ENCODE data around the gene SLC9A9. TPM values are rescaled to one million over a fixed set of nuclear protein-coding genes. Genes with fewer than 3 reads are reported as not detected.
"Not testable (repeated sequence)": the region's sequence is repeated elsewhere in the genome, so short reads cannot be mapped to it uniquely, and the experiment has no call there.

SLC9A9 gene
- total RNA-seq, 2 donors from 2014 or later: 29.6 to 60.1 TPM

DNA sequence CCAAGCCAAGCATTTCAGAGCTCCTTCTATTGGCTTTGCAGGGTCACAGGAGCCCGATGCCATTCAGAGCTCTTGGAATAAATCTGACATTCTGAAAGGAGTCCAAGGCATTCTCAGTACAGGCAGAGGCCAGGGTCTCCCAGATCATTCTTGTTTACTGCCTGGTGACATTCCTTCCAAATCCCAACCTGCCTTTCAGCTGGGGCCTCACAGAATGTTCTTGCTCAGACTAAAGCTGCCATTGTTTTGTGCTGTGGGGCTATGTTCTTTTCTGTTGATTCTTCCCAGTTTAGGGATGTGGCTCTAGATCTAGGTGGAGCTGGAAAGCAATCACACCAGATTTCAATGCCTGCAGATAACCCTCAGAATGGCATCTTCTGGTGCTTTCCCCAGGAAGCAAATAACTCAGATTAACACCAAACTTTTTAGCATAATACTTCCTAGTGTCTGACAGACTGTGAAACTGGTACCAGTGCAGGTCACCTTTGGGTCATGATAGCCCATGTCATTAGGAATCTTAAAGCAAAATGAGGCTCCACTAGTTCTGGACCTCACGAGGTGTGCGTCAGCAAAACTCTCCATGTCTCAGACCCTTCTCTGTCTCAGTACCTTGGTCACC lies 561.8 kb downstream of the SLC9A9 start:
- H3K36me3 ChIP-seq: no peaks in the 10 kb centered on the region
- H3K4me3 ChIP-seq: no peak overlapping the region
- H3K27me3 ChIP-seq (replicated peaks; ENCODE audit: insufficient read depth): no peaks in the 10 kb centered on the region
- H3K4me1 ChIP-seq (ENCODE audit: control insufficient read depth in 1 of 2, low read depth in 2 of 2): peaks cover 0 to 2% of the 10 kb centered on the region in 2 donors
- DNase-seq (ENCODE audit: low spot score): no peak
- no peak for ATAC-seq (ENCODE audit: insufficient number of reproducible peaks, low FRiP score, low read depth)
- TF ChIP-seq, protein P1, sequence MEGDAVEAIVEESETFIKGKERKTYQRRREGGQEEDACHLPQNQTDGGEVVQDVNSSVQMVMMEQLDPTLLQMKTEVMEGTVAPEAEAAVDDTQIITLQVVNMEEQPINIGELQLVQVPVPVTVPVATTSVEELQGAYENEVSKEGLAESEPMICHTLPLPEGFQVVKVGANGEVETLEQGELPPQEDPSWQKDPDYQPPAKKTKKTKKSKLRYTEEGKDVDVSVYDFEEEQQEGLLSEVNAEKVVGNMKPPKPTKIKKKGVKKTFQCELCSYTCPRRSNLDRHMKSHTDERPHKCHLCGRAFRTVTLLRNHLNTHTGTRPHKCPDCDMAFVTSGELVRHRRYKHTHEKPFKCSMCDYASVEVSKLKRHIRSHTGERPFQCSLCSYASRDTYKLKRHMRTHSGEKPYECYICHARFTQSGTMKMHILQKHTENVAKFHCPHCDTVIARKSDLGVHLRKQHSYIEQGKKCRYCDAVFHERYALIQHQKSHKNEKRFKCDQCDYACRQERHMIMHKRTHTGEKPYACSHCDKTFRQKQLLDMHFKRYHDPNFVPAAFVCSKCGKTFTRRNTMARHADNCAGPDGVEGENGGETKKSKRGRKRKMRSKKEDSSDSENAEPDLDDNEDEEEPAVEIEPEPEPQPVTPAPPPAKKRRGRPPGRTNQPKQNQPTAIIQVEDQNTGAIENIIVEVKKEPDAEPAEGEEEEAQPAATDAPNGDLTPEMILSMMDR (IDR thresholded peaks at IDR 0.05): no peak
- no peak overlapping the region for H3K27ac ChIP-seq
- no peaks in the 10 kb centered on the region for H3K9me3 ChIP-seq

DNA sequence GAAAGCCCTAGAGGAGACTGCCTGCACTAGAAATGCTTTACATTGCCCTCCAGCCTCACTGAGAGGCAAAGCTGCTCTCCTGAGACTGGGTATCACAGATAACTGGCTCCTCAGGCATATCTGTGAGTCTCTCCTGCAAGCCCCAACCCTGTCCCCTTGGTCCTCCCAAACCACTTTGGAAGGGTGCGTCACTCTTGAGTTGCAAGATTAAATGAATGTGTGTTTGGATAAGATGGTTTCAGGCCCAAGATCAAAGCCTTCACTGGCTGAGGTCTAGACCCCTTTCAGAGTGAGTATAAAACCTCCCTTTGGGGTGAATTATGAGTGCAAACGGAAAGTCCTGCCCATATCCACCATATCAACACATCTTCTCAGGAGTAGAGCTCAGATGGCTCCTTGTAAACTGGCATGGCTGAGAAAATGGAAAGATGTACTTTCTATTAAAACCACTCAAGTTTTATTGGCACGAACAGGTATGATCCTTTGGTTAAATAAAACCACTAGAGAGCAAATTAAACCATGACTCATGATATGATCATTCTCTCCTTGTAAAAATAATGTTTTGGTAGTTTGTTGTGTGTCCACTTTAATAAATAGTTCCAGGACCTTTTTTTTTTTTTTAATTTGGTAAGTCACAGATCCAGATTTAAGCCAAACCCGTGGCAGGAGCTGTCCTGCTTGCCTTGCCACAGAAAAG lies 564.7 kb downstream of the SLC9A9 start:
- Histone ChIP-seq H3K27ac (no peak overlapping the region), H3K4me3 (no peak overlapping the region), H3K27me3 (replicated peaks; ENCODE audit: insufficient read depth) (no peaks in the 10 kb centered on the region), H3K4me1 (ENCODE audit: control insufficient read depth in 1 of 2, low read depth in 2 of 2) (no peaks in the 10 kb centered on the region), H3K9me3 (no peaks in the 10 kb centered on the region), H3K36me3 (no peaks in the 10 kb centered on the region)
- ATAC-seq (ENCODE audit: insufficient number of reproducible peaks, low FRiP score, low read depth) (no peak), DNase-seq (ENCODE audit: low spot score) (no peak)
- TF ChIP-seq, protein P1 (IDR thresholded peaks at IDR 0.05): no peak

DNA sequence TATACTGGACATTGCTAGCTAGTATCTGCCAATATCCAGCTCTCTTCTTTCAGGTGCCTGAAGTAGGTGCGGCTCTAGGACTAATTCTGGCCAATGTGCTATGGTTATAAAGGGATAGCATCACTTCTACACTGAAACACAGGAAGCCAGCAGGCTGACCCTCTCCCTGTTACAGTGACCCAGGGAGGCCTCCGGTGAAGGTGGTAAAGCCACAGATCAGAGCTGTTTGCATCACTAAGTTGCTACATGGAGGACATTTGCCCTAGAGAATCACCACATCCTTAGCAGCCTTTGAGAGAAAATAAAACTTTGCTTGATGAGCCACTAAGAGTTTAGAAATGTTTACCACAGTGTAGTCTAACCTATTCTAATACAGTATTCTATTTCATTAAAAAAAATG lies 567.3 kb downstream of the SLC9A9 start:
- ATAC-seq (ENCODE audit: insufficient number of reproducible peaks, low FRiP score, low read depth): no peak

DNA sequence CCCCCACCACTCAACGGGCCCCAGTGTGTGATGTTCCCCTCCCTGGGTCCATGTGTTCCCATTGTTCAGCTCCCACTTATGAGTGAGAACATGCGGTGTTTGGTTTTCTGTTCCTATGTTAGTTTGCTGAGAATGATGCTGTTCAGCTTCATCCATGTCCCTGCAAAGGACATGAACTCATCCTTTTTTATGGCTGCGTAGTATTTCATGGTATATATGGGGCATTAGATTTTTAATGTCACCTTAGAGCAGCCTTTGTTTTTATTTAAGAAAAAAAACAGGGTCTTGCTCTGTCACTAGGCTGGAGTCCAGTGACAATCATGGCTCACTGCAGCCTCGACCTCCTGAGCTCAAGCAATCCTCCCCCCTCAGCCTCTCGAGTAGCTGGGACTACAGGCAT lies 568.7 kb downstream of the SLC9A9 start:
- not testable (repeated sequence) for H3K27me3 ChIP-seq (replicated peaks; ENCODE audit: insufficient read depth)

More for the DNA sequence above, 567.3 kb downstream of the SLC9A9 start:
- TF ChIP-seq, protein P1 (IDR thresholded peaks at IDR 0.05): no peak
- no peak for DNase-seq (ENCODE audit: low spot score)
- Histone ChIP-seq H3K27ac (no peak overlapping the region), H3K36me3 (no peaks in the 10 kb centered on the region), H3K9me3 (no peaks in the 10 kb centered on the region), H3K4me1 (ENCODE audit: control insufficient read depth in 1 of 2, low read depth in 2 of 2) (no peaks in the 10 kb centered on the region), H3K4me3 (no peak overlapping the region), H3K27me3 (replicated peaks; ENCODE audit: insufficient read depth) (no peaks in the 10 kb centered on the region)

DNA sequence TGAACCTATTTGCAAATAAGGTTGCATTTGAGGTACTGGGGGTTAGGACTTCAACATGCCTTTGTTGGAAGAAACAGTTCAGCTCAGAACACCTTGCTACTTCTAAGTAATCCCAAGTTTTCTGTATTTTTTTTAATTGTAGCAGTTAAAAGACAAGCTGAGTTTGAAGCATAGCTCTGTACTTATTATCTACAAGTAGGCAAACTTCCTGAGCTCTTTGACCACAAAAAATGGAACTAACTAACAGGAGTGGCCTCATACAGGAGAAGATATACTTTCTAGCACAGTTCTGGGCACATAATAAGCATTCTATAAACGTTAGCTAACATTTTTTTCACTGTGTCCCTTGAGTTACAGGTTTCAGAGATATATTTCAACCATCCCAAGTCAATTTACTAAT lies 569.5 kb downstream of the SLC9A9 start:
- ATAC-seq (ENCODE audit: insufficient number of reproducible peaks, low FRiP score, low read depth) (no peak), DNase-seq (ENCODE audit: low spot score) (no peak)
- TF ChIP-seq, protein P1 (IDR thresholded peaks at IDR 0.05): no peak
- H3K36me3 ChIP-seq: no peaks in the 10 kb centered on the region
- H3K27ac ChIP-seq: no peak overlapping the region
- no peak overlapping the region for H3K4me3 ChIP-seq
- H3K4me1 ChIP-seq (ENCODE audit: control insufficient read depth in 1 of 2, low read depth in 2 of 2): no peaks in the 10 kb centered on the region
- H3K9me3 ChIP-seq: no peaks in the 10 kb centered on the region
- H3K27me3 ChIP-seq (replicated peaks; ENCODE audit: insufficient read depth): no peaks in the 10 kb centered on the region

More for the DNA sequence above, 568.7 kb downstream of the SLC9A9 start:
- H3K4me1 ChIP-seq (ENCODE audit: control insufficient read depth in 1 of 2, low read depth in 2 of 2); H3K27ac ChIP-seq; DNase-seq (ENCODE audit: low spot score); H3K9me3 ChIP-seq; H3K4me3 ChIP-seq; H3K36me3 ChIP-seq; ATAC-seq (ENCODE audit: insufficient number of reproducible peaks, low FRiP score, low read depth): not testable (repeated sequence)
